Measurements from ENCODE around the gene CTDSPL. TPM values are rescaled to one million over a fixed set of nuclear protein-coding genes. Genes with fewer than 3 reads are reported as not detected.

CTDSPL gene
- total RNA-seq, 1 donor, result 33.6 TPM

- no peak overlapping the region for H3K4me3 ChIP-seq (ENCODE audit: low read depth, low read length)
- TF ChIP-seq, protein P1, sequence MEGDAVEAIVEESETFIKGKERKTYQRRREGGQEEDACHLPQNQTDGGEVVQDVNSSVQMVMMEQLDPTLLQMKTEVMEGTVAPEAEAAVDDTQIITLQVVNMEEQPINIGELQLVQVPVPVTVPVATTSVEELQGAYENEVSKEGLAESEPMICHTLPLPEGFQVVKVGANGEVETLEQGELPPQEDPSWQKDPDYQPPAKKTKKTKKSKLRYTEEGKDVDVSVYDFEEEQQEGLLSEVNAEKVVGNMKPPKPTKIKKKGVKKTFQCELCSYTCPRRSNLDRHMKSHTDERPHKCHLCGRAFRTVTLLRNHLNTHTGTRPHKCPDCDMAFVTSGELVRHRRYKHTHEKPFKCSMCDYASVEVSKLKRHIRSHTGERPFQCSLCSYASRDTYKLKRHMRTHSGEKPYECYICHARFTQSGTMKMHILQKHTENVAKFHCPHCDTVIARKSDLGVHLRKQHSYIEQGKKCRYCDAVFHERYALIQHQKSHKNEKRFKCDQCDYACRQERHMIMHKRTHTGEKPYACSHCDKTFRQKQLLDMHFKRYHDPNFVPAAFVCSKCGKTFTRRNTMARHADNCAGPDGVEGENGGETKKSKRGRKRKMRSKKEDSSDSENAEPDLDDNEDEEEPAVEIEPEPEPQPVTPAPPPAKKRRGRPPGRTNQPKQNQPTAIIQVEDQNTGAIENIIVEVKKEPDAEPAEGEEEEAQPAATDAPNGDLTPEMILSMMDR (IDR thresholded peaks at IDR 0.05; ENCODE audit: insufficient read depth, low read length), result no peak
- no peak for DNase-seq (ENCODE audit: low read depth)
Measured at GRCh38 chr3:37943126-37943525, 81.4 kb downstream of the CTDSPL start.

DNA sequence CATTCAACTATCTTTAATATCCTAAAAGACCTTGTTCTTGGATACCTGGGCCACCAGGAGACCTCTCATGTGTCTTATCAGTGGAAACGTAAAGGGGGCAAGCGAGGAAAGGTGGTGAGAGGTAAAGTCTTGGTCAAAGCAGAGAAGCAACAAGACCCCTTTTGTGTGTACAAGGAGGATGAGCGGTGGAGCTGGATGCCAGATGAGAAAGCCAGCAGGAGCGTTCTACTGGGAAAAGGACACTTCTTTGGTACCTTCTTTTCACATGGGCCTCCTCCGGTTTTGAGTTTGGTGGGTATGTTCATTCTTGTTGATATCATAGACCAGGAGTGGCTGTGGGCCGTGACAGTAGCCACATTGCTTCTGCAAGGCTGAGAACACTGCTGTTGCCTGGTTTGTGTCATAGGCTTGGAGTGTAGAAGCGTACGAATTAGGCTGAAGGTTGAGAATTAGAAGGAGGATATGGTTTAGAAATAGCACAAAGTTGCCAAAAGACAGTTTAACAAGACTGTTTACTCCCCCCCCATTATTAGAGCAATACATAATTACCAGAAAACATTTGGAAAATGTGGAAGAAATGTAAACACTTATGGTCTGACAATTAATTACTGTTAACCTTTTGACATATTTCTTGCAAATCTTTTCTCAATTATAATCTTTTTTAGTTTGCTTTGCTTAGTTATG, 82.1 kb downstream of the CTDSPL start:
- TF ChIP-seq, protein P1 (IDR thresholded peaks at IDR 0.05; ENCODE audit: insufficient read depth, low read length), result no peak
- H3K4me3 ChIP-seq (ENCODE audit: low read depth, low read length), result no peak overlapping the region
- DNase-seq (ENCODE audit: low read depth), result no peak

DNA sequence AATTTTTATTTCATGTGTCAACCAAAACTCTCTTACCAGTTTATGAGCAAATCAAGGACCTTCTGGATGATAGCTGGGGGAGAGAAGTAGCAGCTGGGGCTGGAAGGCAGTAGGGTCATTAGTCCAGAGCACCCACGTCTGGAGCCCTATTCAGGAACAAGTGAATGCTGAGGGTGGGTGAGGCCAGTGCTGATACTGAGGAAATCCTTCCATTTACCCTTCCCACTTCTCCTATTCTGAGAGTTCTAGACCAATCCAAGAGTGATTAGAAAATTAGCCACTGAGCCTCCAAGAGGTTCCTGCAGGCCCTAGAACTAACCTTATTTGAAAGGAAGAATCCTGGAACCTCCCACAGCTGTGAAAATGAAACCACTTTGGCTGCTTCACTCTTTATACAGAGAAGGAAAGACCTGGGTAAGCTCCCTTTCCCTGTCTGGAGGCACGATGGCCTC, 82.7 kb downstream of the CTDSPL start:
- DNase-seq (ENCODE audit: low read depth), result no peak
- TF ChIP-seq, protein P1 (IDR thresholded peaks at IDR 0.05; ENCODE audit: insufficient read depth, low read length), result no peak
- no peak overlapping the region for H3K4me3 ChIP-seq (ENCODE audit: low read depth, low read length)

DNA sequence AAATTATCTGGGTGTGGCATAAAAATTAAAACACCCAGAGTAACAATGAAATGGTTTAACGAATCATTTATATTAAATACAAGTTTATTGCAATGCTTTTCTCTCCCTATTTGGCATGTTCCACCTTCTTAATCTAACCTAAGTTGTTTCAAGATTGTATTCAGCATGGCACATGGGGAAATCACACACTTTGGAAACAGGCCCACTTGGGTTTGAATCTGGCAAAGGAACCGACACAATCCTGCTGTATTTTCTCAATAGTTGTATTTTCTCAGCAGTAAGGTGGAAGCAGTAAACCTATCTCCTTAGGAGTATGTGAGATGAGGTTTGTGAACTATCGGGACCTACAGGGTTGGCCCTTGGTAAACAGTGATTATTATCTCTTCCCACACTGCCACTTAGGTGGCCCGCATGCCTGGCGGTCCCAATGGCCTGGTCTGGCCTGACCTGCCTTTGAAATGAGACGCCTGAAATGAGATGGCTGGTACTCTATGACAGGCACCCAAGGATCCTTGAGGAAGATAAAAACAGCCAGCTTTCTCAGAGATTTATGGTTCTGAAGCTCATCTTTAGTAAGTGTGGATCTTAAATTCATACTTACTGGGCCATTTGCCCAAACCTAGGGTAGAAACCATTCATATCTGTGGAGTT, 83.6 kb downstream of the CTDSPL start:
- DNase-seq (ENCODE audit: low read depth), result peak; percentile 55
- TF ChIP-seq, protein P1 (IDR thresholded peaks at IDR 0.05; ENCODE audit: insufficient read depth, low read length), result no peak
- H3K4me3 ChIP-seq (ENCODE audit: low read depth, low read length), result no peak overlapping the region

DNA sequence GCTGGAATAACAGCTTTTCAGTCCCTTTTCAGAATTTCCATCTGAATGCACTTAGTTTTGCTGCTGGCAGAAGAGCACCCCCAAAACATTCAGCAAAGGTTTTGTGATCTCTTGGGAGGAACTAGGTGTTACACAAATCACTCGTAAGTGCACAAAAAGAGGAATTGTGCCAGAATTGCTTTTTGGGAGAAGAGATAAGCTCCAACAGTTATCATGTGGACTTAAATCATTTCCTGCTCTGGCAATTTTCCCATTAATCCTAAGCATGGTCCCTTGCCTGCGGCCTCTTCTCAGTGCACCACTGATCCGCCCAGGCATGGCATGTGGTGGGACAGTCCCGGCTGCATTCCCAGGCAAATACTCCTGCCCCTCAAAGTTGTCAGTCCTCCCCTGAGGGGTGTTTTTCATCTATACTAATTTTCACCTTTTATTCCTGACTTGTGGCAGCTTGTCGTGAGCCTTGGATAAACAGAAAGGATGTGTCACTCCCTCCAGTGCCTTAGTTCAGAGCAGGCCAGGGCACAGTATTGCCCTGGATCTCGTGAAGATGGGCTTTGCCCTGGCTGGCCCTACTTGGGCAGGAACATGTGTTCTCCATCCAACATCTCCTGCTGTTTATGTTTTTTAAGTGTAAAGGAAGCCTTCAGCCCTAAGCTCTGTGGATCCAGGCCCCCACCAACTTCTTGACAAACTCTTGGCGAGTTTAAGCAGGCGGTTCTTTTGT, 84.3 kb downstream of the CTDSPL start:
- DNase-seq (ENCODE audit: low read depth), result peak; percentile 91
- TF ChIP-seq, protein P1 (IDR thresholded peaks at IDR 0.05; ENCODE audit: insufficient read depth, low read length), result no peak

DNA sequence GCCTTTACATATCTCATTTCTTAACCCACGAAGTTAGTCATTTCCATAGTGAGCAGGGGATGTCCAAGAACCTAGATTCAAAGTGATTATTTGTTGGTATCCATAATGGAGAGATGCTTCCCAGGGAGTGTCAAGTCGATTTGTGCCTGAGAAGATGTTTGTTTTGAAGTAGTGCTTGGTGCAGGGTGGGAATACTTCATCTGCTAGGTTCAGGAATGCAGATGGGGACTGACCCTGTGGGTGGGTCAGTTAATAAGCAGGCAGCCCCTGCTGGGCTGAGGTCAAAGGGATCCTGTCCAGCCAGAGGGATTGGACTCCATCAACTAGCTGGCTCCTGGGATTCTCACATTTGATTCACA, 84.8 kb downstream of the CTDSPL start:
- TF ChIP-seq, protein P1 (IDR thresholded peaks at IDR 0.05; ENCODE audit: insufficient read depth, low read length), result no peak
- no peak overlapping the region for H3K4me3 ChIP-seq (ENCODE audit: low read depth, low read length)
- no peak for DNase-seq (ENCODE audit: low read depth)

More for the DNA sequence above, 84.3 kb downstream of the CTDSPL start:
- peak overlapping the region; percentile 11 for H3K4me3 ChIP-seq (ENCODE audit: low read depth, low read length)
